Measurements from ENCODE around the gene TRABD2A.

TRABD2A gene

DNA sequence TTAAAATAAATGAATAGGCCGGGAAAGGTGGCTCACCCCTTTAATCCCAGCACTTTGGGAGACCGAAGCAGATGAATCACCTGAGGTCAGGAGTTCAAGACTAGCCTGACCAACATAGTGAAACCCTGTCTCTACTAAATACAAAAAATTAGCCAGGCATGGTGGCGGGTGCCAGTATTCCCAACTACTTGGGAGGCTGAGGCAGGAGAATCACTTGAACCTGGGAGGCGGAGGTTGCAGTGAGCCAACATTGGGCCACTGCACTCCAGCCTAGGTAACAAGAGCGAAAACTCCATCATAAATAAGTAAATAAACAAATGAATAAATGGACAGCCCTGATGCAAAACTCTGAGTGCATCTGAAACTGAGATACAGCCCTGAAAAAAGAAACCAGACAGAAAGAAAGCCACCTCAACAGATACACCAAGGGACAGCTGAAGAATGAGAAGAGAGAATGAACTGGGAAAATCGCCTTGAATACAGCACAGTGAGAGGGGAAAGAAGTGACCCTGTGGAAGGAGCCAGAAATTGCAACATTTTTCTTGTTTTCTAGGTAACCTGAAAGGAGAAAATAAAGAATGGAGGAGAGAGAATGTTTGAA, 64.4 kb downstream of the TRABD2A start:
- Histone ChIP-seq H3K4me1 (ENCODE audit: low read depth, poor library complexity, severe bottlenecking) (peaks cover 36% of the 10 kb centered on the region), H2AFZ (ENCODE audit: low read depth) (0 out of 2 replicates have a peak overlapping the region, but pooled peaks have one; percentile 3), H4K20me1 (ENCODE audit: insufficient read depth) (no peaks in the 10 kb centered on the region), H3K27me3 (ENCODE audit: insufficient read depth, low read depth) (no peaks in the 10 kb centered on the region), H3K4me2 (peak overlapping the region; percentile 70), H3K9ac (no peak overlapping the region), H3K36me3 (ENCODE audit: insufficient read depth) (no peaks in the 10 kb centered on the region), H3K27ac (peak overlapping the region; percentile 48; the same call in 1 of the 2 replicates), H3K4me3 (IDR thresholded peaks at IDR 0.05; ENCODE audit: insufficient read depth, low read depth, low read length) (no peak overlapping the region), H3K79me2 (ENCODE audit: insufficient read depth, low read depth) (no peaks in the 10 kb centered on the region)
- TF ChIP-seq CTCF (conservative IDR thresholded peaks at IDR 0.05; ENCODE audit: low read depth, low read length), result no peak

DNA sequence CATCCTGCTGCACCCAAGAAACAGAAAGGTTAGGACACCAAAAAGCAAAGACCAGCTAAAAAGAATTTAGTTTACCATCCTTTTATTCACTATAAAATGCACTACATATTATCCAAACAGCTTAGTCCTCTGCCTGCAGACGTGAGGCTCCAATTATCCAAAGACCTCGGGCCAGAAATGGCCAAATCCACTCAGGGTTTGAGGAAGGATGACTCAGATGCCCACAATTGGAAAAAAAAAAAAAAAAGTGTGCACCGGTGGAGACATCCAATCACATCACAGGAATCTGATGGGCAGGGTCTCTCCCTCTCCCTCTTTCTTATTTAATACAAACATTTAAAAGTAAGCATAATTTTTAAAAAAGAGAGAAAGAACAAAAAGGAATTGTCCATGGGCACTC, 65.7 kb downstream of the TRABD2A start:
- Histone ChIP-seq H3K79me2 (ENCODE audit: insufficient read depth, low read depth) (no peaks in the 10 kb centered on the region), H3K36me3 (ENCODE audit: insufficient read depth) (no peaks in the 10 kb centered on the region), H3K9ac (no peak overlapping the region), H3K4me3 (IDR thresholded peaks at IDR 0.05; ENCODE audit: insufficient read depth, low read depth, low read length) (no peak overlapping the region), H3K4me1 (ENCODE audit: low read depth, poor library complexity, severe bottlenecking) (peaks cover 36% of the 10 kb centered on the region), H3K27me3 (ENCODE audit: insufficient read depth, low read depth) (no peaks in the 10 kb centered on the region), H3K4me2 (no peak overlapping the region; the same call in 1 of the 2 replicates), H4K20me1 (ENCODE audit: insufficient read depth) (no peaks in the 10 kb centered on the region), H3K27ac (no peak overlapping the region), H2AFZ (ENCODE audit: low read depth) (no peak overlapping the region)
- no peak for TF ChIP-seq CTCF (conservative IDR thresholded peaks at IDR 0.05; ENCODE audit: low read depth, low read length)

GRCh38 chr2:84811839-84812431, 68.9 kb downstream of the TRABD2A start:
- Histone ChIP-seq H3K27me3 (ENCODE audit: insufficient read depth, low read depth) (no peaks in the 10 kb centered on the region), H3K4me2 (no peak overlapping the region), H3K36me3 (ENCODE audit: insufficient read depth) (no peaks in the 10 kb centered on the region), H3K4me3 (IDR thresholded peaks at IDR 0.05; ENCODE audit: insufficient read depth, low read depth, low read length) (no peak overlapping the region), H3K79me2 (ENCODE audit: insufficient read depth, low read depth) (no peaks in the 10 kb centered on the region), H2AFZ (ENCODE audit: low read depth) (no peak overlapping the region), H3K9ac (no peak overlapping the region), H3K27ac (no peak overlapping the region), H3K4me1 (ENCODE audit: low read depth, poor library complexity, severe bottlenecking) (peaks cover 20% of the 10 kb centered on the region), H4K20me1 (ENCODE audit: insufficient read depth) (no peaks in the 10 kb centered on the region)
- no peak for TF ChIP-seq CTCF (conservative IDR thresholded peaks at IDR 0.05; ENCODE audit: low read depth, low read length)

DNA sequence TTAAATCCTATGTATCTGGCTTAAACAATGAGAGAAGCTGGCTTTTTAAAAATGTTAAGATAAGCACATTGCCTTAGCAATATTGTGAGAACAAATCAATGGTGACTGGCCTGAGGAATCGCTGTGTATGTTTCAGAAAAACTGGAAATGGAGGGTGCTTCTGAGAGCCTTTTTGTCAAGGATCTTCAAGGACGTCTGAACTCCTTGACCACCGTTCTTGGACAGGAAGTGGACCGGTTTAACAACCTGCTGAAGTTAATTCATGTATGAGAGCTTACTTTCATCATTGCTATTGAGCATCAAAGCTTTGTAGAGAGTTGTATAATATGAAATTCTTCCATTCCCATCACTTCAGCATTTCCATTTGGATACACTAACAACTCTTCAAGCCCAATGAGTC, 72.6 kb downstream of the TRABD2A start:
- H2AFZ ChIP-seq (ENCODE audit: low read depth), result no peak overlapping the region
- no peaks in the 10 kb centered on the region for H3K36me3 ChIP-seq (ENCODE audit: insufficient read depth)
- H3K4me3 ChIP-seq (IDR thresholded peaks at IDR 0.05; ENCODE audit: insufficient read depth, low read depth, low read length), result no peak overlapping the region
- H3K4me2 ChIP-seq, result no peak overlapping the region
- no peaks in the 10 kb centered on the region for H3K27me3 ChIP-seq (ENCODE audit: insufficient read depth, low read depth)
- H3K79me2 ChIP-seq (ENCODE audit: insufficient read depth, low read depth), result no peaks in the 10 kb centered on the region
- no peak overlapping the region for H3K27ac ChIP-seq
- no peak for TF ChIP-seq CTCF (conservative IDR thresholded peaks at IDR 0.05; ENCODE audit: low read depth, low read length)
- no peaks in the 10 kb centered on the region for H3K4me1 ChIP-seq (ENCODE audit: low read depth, poor library complexity, severe bottlenecking)
- no peaks in the 10 kb centered on the region for H4K20me1 ChIP-seq (ENCODE audit: insufficient read depth)
- H3K9ac ChIP-seq, result no peak overlapping the region

Data from KMS-11 (cell line).